Neural cell (in vitro differentiated cells): Measurements from ENCODE around the gene STAG2. TPM values are rescaled to one million over a fixed set of nuclear protein-coding genes. Genes with fewer than 3 reads are reported as not detected.

Experiments
- H2AFZ ChIP-seq: fragments of 200-600, 300-800 bp; sonication (generic), shearing (Covaris generic); 2 replicates; pipeline ENCODE4 v1.6.0; 2014; ENCODE audit warnings: low read depth, mild to moderate bottlenecking, antibody characterized with exemption, low read length, moderate library complexity
- H3F3A ChIP-seq: fragments of 200-600 bp; shearing (Covaris generic); 2 replicates; pipeline ENCODE4 v1.6.1; 2016; ENCODE audit warnings: mild to moderate bottlenecking, moderate library complexity, mixed read lengths, antibody characterized with exemption, low read length; ENCODE audit not compliant: insufficient read depth, poor library complexity, severe bottlenecking
- H3K27ac ChIP-seq: fragments of 200-600, 300-800 bp; sonication (generic), shearing (Covaris generic); 2 replicates; pipeline ENCODE4 v1.5.1; 2014; ENCODE audit warnings: mild to moderate bottlenecking, low read length, moderate library complexity
- H3K27me3 ChIP-seq: fragments of 300-800, 200-600 bp; sonication (generic), shearing (Covaris generic); 2 replicates; pipeline ENCODE4 v1.6.0; 2014; ENCODE audit warnings: mild to moderate bottlenecking, low read depth, low read length, moderate library complexity; ENCODE audit not compliant: insufficient read depth
- H3K36me3 ChIP-seq: fragments of 300-800, 200-600 bp; sonication (generic), shearing (Covaris generic); 2 replicates; pipeline ENCODE4 v1.5.1; 2014; ENCODE audit warnings: mild to moderate bottlenecking, antibody characterized with exemption, low read length, moderate library complexity; ENCODE audit not compliant: insufficient read depth
- H3K4me2 ChIP-seq: fragments of 300-800, 200-600 bp; sonication (generic), shearing (Covaris generic); 2 replicates; pipeline ENCODE4 v1.6.0; 2014; ENCODE audit warnings: mild to moderate bottlenecking, low read length
- H3K4me3 ChIP-seq: fragments of 300-800, 200-600 bp; sonication (generic), shearing (Covaris generic); 2 replicates; pipeline ENCODE4 v1.5.1; 2014; ENCODE audit warnings: mild to moderate bottlenecking, low read length, moderate library complexity
- H3K79me2 ChIP-seq: fragments of 200-600 bp; shearing (Covaris generic); replicated peaks from 2 replicates; pipeline ENCODE4 v1.6.0; 2014; ENCODE audit warnings: mild to moderate bottlenecking, low read length, moderate library complexity; ENCODE audit not compliant: insufficient read depth
- H3K9ac ChIP-seq: fragments of 300-800, 200-600 bp; sonication (generic), shearing (Covaris generic); 2 replicates; pipeline ENCODE4 v1.6.1; 2016; ENCODE audit warnings: mild to moderate bottlenecking, low read length, mixed read lengths
- H3K9me2 ChIP-seq: fragments of 200-600 bp; shearing (Covaris generic); 2 replicates; pipeline ENCODE4 v1.6.1; 2016; ENCODE audit warnings: mild to moderate bottlenecking, low read length, mixed read lengths; ENCODE audit not compliant: insufficient read depth
- H3K9me3 ChIP-seq: fragments of 200-600, 300-800 bp; sonication (generic), shearing (Covaris generic); 2 replicates; pipeline ENCODE4 v1.6.1; 2016; ENCODE audit warnings: mild to moderate bottlenecking, mixed run types, low read length, moderate library complexity, mixed read lengths
- H4K20me1 ChIP-seq: fragments of 200-600 bp; shearing (Covaris generic); 2 replicates; pipeline ENCODE4 v1.6.1; 2016; ENCODE audit warnings: mild to moderate bottlenecking, mixed run types; ENCODE audit not compliant: insufficient read depth
- CTCF ChIP-seq: fragments of 450-650 bp; IDR thresholded peaks from 2 replicates; pipeline ENCODE4 v1.5.1; 2014; ENCODE audit warnings: antibody characterized with exemption, mild to moderate bottlenecking, moderate library complexity; ENCODE audit not compliant: poor library complexity, severe bottlenecking
- EP300 ChIP-seq: fragments of 450-650 bp; conservative IDR thresholded peaks from 2 replicates; pipeline ENCODE4 v1.6.1; 2014; ENCODE audit warnings: antibody characterized with exemption, mild to moderate bottlenecking, moderate library complexity; ENCODE audit not compliant: poor library complexity, severe bottlenecking
- EZH2 ChIP-seq: fragments of 200-600, 300-800 bp; shearing (Covaris generic), sonication (generic); IDR thresholded peaks from 2 replicates; pipeline ENCODE4 v1.6.1; 2014; ENCODE audit warnings: antibody characterized with exemption, low read length, borderline replicate concordance, mild to moderate bottlenecking; ENCODE audit not compliant: insufficient read depth, poor library complexity, severe bottlenecking
- MXI1 ChIP-seq: fragments of 450-650 bp; conservative IDR thresholded peaks from 2 replicates; pipeline ENCODE4 v1.6.1; 2014; ENCODE audit warnings: antibody characterized with exemption, mild to moderate bottlenecking; ENCODE audit not compliant: poor library complexity, severe bottlenecking
- POLR2AphosphoS5 ChIP-seq: IDR thresholded peaks from 2 replicates; pipeline ENCODE4 v1.6.1; 2012
- RAD21 ChIP-seq: fragments of 450-650 bp; conservative IDR thresholded peaks from 2 replicates; pipeline ENCODE4 v1.6.1; 2014; ENCODE audit warnings: antibody characterized with exemption, mild to moderate bottlenecking, moderate library complexity
- REST ChIP-seq: IDR thresholded peaks from 2 replicates; pipeline ENCODE4 v1.6.1; 2012; ENCODE audit warnings: borderline replicate concordance
- SMC3 ChIP-seq: fragments of 450-650 bp; conservative IDR thresholded peaks from 2 replicates; pipeline ENCODE4 v1.6.1; 2014; ENCODE audit warnings: antibody characterized with exemption, mild to moderate bottlenecking, moderate library complexity; ENCODE audit not compliant: poor library complexity
- TAF1 ChIP-seq: IDR thresholded peaks from 2 replicates; pipeline ENCODE4 v1.6.1; 2012; ENCODE audit warnings: low read depth
- polyA plus RNA-seq: library from polyadenylated mRNA; depleted of rRNA; stranded (reverse); fragments of >200 nt; gene quantifications from 2 replicates; pipeline ENCODE4 v1.2.3, GENCODE V29; 2014

Gene STAG2
- polyA plus RNA-seq, 1 donor from 2014 or later, result 26.5 TPM

- Histone ChIP-seq H3F3A (no peaks in the 10 kb centered on the region), H3K36me3 (no peaks in the 10 kb centered on the region), H3K9me3 (no peaks in the 10 kb centered on the region), H3K27ac (no peak overlapping the region), H3K4me2 (no peak overlapping the region), H4K20me1 (no peaks in the 10 kb centered on the region), H3K9me2 (no peaks in the 10 kb centered on the region), H3K27me3 (no peaks in the 10 kb centered on the region), H3K79me2 (peaks cover 56% of the 10 kb centered on the region), H3K9ac (no peak overlapping the region), H3K4me3 (no peak overlapping the region), H2AFZ (no peak overlapping the region)
- TF ChIP-seq MXI1 (no peak), EP300 (no peak), SMC3 (no peak), EZH2 (no peak), POLR2AphosphoS5 (no peak), CTCF (no peak), TAF1 (no peak), REST (no peak), RAD21 (no peak)
Measured at GRCh38 chrX:124015721-124016120, 54.2 kb downstream of the STAG2 start.

GRCh38 chrX:124016825-124017224 lies 55.3 kb downstream of the STAG2 start:
- TF ChIP-seq SMC3 (no peak), EZH2 (no peak), REST (no peak), EP300 (no peak), CTCF (no peak), TAF1 (no peak)
- no peaks in the 10 kb centered on the region for H3K9me3 ChIP-seq
- H3K27me3 ChIP-seq, result no peaks in the 10 kb centered on the region
- no peak overlapping the region for H3K4me2 ChIP-seq
- no peak overlapping the region for H3K4me3 ChIP-seq
- no peaks in the 10 kb centered on the region for H3K36me3 ChIP-seq
- H3K9me2 ChIP-seq, result no peaks in the 10 kb centered on the region
- no peaks in the 10 kb centered on the region for H4K20me1 ChIP-seq
- no peak overlapping the region for H3K27ac ChIP-seq
- H3K79me2 ChIP-seq, result peaks cover 54% of the 10 kb centered on the region
- H3K9ac ChIP-seq, result no peak overlapping the region
- H3F3A ChIP-seq, result no peaks in the 10 kb centered on the region
- no peak overlapping the region for H2AFZ ChIP-seq
